SK-N-SH treated with all-trans-retinoic acid at 6 μM for 48 hours (cell line): ENCODE data around the gene CA9.

Source experiments
- ATAC-seq: fragments of 200-7000 bp; cut with Tn5 transposase; 3 replicates; pipeline ENCODE4 v1.9.1; 2020; ENCODE audit warnings: mild to moderate bottlenecking, moderate library complexity
- ARNTL ChIP-seq: fragments of 450-650 bp; formaldehyde crosslinking; IDR thresholded peaks from 2 replicates; pipeline ENCODE4 v1.5.0; 2020; ENCODE audit warnings: low read depth, mild to moderate bottlenecking, moderate library complexity, borderline replicate concordance
- BACH2 ChIP-seq: fragments of 250-450 bp; sonication (Bioruptor Pico); IDR thresholded peaks from 2 replicates; pipeline ENCODE4 v1.9.0; 2021; ENCODE audit warnings: mild to moderate bottlenecking, borderline replicate concordance
- CREB5 ChIP-seq: fragments of 250-450 bp; sonication (Bioruptor Pico); IDR thresholded peaks from 2 replicates; pipeline ENCODE4 v1.5.1; 2020; ENCODE audit warnings: low read depth, mild to moderate bottlenecking, moderate library complexity
- CSDC2 ChIP-seq: fragments of 250-450 bp; sonication (Bioruptor Pico); IDR thresholded peaks from 2 replicates; pipeline ENCODE4 v1.5.0; 2020; ENCODE audit warnings: mild to moderate bottlenecking, moderate library complexity
- CSRNP3 ChIP-seq: fragments of 250-450 bp; sonication (Bioruptor Pico); IDR thresholded peaks from 2 replicates; pipeline ENCODE4 v1.5.1; 2021; ENCODE audit warnings: mild to moderate bottlenecking, moderate library complexity
- ESRRG ChIP-seq: fragments of 250-450 bp; sonication (Bioruptor Pico); IDR thresholded peaks from 2 replicates; pipeline ENCODE4 v1.6.1; 2021; ENCODE audit warnings: mild to moderate bottlenecking
- GLIS3 ChIP-seq: fragments of 250-450 bp; sonication (Bioruptor Pico); IDR thresholded peaks from 2 replicates; pipeline ENCODE4 v1.5.0; 2020; ENCODE audit warnings: mild to moderate bottlenecking, moderate library complexity
- ISL1 ChIP-seq: fragments of 250-450 bp; sonication (Bioruptor Pico); IDR thresholded peaks from 2 replicates; pipeline ENCODE4 v2.1.2; 2022; ENCODE audit warnings: mild to moderate bottlenecking, moderate library complexity
- OSR1 ChIP-seq: fragments of 250-450 bp; sonication (Bioruptor Pico); IDR thresholded peaks from 2 replicates; pipeline ENCODE4 v1.8.0; 2022; ENCODE audit warnings: moderate library complexity, mild to moderate bottlenecking, inconsistent platforms
- PATZ1 ChIP-seq: fragments of 250-450 bp; sonication (Bioruptor Pico); IDR thresholded peaks from 2 replicates; pipeline ENCODE4 v1.8.0; 2020; ENCODE audit warnings: mild to moderate bottlenecking, moderate library complexity, borderline replicate concordance
- PPARA ChIP-seq: fragments of 250-450 bp; sonication (Bioruptor Pico); IDR thresholded peaks from 2 replicates; pipeline ENCODE4 v1.5.0; 2020; ENCODE audit warnings: mild to moderate bottlenecking, borderline replicate concordance
- RARB ChIP-seq: fragments of 250-450 bp; sonication (Bioruptor Pico); IDR thresholded peaks from 2 replicates; pipeline ENCODE4 v1.8.0; 2021; ENCODE audit warnings: mild to moderate bottlenecking, moderate library complexity
- SNAI2 ChIP-seq: fragments of 250-450 bp; sonication (Bioruptor Pico); IDR thresholded peaks from 2 replicates; pipeline ENCODE4 v1.5.0; 2020; ENCODE audit warnings: mild to moderate bottlenecking, moderate library complexity
- TCF4 ChIP-seq: fragments of 250-450 bp; sonication (Bioruptor Pico); IDR thresholded peaks from 2 replicates; pipeline ENCODE4 v1.8.0; 2021; ENCODE audit warnings: mild to moderate bottlenecking, moderate library complexity, borderline replicate concordance
- TOX ChIP-seq: fragments of 250-450 bp; sonication (Bioruptor Pico); IDR thresholded peaks from 2 replicates; pipeline ENCODE4 v1.8.0; 2021; ENCODE audit warnings: mild to moderate bottlenecking, moderate library complexity, borderline replicate concordance
- TSHZ2 ChIP-seq: fragments of 250-450 bp; sonication (Bioruptor Pico); IDR thresholded peaks from 2 replicates; pipeline ENCODE4 v1.5.0; 2020; ENCODE audit warnings: mild to moderate bottlenecking, moderate library complexity
- ZFP3 ChIP-seq: fragments of 250-450 bp; sonication (Bioruptor Pico); IDR thresholded peaks from 2 replicates; pipeline ENCODE4 v1.5.0; 2020; ENCODE audit warnings: mild to moderate bottlenecking, moderate library complexity
- ZFP30 ChIP-seq: fragments of 450-650 bp; formaldehyde crosslinking; IDR thresholded peaks from 2 replicates; pipeline ENCODE4 v1.5.0; 2022; ENCODE audit warnings: mild to moderate bottlenecking, moderate library complexity
- ZNF565 ChIP-seq: fragments of 450-650 bp; formaldehyde crosslinking; conservative IDR thresholded peaks from 2 replicates; pipeline ENCODE4 v1.5.0; 2020; ENCODE audit warnings: low read depth, mild to moderate bottlenecking, moderate library complexity
- ZNF8 ChIP-seq: fragments of 450-650 bp; formaldehyde crosslinking; IDR thresholded peaks from 2 replicates; pipeline ENCODE4 v1.5.0; 2020; ENCODE audit warnings: mild to moderate bottlenecking, moderate library complexity
- TF ChIP-seq, protein P1 (sequence below): fragments of 250-450 bp; sonication (Bioruptor Pico); IDR thresholded peaks from 2 replicates; pipeline ENCODE4 v1.8.0; 2021; ENCODE audit warnings: low read depth, mild to moderate bottlenecking, moderate library complexity, borderline replicate concordance

CA9 gene

DNA sequence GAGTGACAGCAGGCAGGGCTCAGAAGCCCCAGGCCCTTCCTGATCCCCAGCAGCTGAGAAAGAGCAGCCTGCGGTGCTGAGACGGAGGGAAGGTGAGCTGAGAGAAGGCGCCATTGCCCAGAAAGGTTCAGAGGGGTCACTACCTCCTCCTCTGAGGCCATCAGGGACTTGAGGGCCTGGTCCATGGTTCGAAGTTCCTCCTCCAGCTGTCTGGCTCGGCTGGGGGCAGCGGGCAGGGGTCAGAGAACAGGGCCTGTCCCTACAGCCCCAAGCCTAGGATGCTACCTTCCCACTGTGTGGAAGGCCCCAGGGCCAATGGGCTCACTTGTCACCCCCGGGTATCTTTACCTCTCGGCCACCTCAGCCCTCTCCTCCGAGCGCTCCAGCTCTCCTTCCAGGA is 11.2 kb downstream of the CA9 start (continued):
- TF ChIP-seq OSR1: no peak
- no peak for TF ChIP-seq ZNF8

DNA sequence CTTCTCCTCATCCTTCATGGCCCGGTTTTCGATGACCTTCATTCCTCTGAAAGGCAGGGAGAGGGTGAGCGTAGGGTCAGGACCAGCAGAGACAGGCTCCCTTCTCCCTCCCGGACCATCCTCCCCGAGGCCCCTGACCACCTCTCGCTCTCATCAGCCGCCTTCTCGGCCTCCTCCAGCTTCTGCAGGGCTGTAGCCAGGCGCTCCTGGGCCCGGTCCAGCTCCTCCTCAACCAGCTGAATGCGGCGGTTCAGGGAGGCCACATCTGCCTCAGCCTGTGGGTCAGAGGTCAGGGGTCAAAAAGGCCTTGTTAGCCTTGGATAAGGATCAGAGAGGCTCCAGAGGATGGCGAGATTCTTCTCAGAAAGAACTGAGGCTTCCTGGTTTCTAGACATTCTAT is 11.8 kb downstream of the CA9 start:
- no peak for ATAC-seq
- TF ChIP-seq ZFP30 (CRISPR knock-in tag) (no peak), TOX (CRISPR knock-in tag) (no peak), BACH2 (CRISPR knock-in tag) (no peak), ESRRG (CRISPR knock-in tag) (no peak), TSHZ2 (CRISPR knock-in tag) (no peak), RARB (CRISPR knock-in tag) (no peak), TCF4 (no peak), CSRNP3 (CRISPR knock-in tag) (no peak), CREB5 (CRISPR knock-in tag) (no peak), ZNF8 (no peak), SNAI2 (CRISPR knock-in tag) (no peak), ZNF565 (no peak), CSDC2 (CRISPR knock-in tag) (no peak), PATZ1 (no peak), PPARA (CRISPR knock-in tag) (no peak), ARNTL (no peak), OSR1 (no peak)
- TF ChIP-seq, protein P1, sequence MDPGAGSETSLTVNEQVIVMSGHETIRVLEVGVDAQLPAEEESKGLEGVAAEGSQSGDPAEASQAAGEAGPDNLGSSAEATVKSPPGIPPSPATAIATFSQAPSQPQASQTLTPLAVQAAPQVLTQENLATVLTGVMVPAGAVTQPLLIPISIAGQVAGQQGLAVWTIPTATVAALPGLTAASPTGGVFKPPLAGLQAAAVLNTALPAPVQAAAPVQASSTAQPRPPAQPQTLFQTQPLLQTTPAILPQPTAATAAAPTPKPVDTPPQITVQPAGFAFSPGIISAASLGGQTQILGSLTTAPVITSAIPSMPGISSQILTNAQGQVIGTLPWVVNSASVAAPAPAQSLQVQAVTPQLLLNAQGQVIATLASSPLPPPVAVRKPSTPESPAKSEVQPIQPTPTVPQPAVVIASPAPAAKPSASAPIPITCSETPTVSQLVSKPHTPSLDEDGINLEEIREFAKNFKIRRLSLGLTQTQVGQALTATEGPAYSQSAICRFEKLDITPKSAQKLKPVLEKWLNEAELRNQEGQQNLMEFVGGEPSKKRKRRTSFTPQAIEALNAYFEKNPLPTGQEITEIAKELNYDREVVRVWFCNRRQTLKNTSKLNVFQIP (CRISPR knock-in tag): no peak

DNA sequence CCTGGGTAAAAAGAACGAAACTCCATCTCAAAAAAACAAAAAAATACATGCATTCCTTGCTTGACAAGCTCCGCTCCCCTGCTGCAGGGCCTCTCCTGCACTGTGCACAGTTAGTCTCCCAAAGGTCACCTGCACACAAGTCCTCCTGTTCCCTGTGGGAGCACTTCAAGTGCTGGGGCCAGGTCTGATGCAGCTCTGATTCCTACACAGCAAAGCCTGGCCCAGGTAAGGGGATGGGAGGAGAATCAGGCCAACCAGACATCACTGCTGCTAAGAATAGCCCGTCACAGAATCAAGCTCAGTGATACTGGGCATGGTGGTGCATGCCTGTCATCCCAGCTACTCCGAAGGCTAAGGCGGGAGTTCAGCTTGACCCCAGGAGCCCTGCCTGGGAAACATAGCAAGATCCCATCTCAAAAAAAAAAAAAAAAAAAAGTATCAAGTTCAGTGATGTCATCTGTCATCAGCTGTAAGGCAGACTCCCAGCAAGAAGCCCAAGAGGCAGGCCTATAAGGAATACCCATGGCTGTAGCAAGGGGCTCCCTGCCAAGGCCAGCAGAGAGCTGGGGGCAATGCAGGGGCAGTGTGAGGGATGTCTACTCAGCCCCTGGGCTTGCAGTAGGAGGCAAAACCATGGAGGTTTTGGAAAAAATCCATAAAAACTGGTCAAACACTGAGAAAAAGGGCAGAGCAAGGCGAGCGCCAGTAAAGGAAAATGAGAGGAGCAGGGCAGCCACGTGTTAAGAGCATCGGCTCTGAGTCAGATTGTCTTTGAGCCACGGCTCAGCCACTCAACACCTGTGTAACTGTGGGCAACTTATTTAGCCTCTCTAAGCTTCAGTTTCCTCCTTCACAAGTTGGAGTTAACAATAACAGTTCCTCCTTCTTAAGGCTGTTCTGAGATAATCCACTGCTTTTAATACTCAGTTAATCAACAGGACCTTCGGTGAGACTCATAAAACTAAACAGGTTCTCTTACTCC is 12.8 kb downstream of the CA9 start:
- no peak for ATAC-seq
- no peak for TF ChIP-seq GLIS3 (CRISPR knock-in tag)
- TF ChIP-seq ZFP3 (CRISPR knock-in tag): no peak
- no peak for TF ChIP-seq ISL1 (CRISPR knock-in tag)
